AG10803 (cell line): Measurements from ENCODE around the gene GTSF1L.
"Not testable (repeated sequence)": the region's sequence is repeated elsewhere in the genome, so short reads cannot be mapped to it uniquely, and the experiment has no call there.

Source experiments
- DNase-seq: peaks from one replicate; pipeline ENCODE4 v3.0.0; 2010; ENCODE audit warnings: low read depth
- H3K4me3 ChIP-seq: 2 replicates; pipeline ENCODE4 v1.5.1; 2011; ENCODE audit warnings: mild to moderate bottlenecking, low read length, control low read depth
- TF ChIP-seq, protein P1 (sequence below): conservative IDR thresholded peaks from 2 replicates; pipeline ENCODE4 v1.5.1; 2011; ENCODE audit warnings: mild to moderate bottlenecking, low read length, control low read depth, inconsistent platforms

GTSF1L gene

DNA sequence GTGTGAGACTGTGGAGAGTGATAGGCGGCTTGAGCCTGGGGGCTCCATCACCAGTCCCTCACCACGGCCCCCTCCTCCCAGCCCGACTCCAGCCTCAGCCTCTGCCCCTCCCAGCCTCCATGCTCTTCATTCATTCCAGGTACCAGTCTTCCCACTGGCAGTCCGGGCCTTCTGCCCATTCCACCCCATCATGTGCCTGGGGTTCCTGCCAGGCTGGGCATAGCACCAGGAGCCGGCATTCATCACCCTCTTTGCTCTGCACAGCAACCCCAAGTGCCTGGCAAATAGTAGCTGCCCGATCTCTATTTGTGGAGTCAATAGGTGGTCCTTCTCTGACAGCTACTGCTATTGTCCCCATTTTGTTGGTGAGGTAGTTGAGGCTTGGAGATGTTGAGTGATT, 39.6 kb upstream of the GTSF1L start:
- TF ChIP-seq, protein P1, sequence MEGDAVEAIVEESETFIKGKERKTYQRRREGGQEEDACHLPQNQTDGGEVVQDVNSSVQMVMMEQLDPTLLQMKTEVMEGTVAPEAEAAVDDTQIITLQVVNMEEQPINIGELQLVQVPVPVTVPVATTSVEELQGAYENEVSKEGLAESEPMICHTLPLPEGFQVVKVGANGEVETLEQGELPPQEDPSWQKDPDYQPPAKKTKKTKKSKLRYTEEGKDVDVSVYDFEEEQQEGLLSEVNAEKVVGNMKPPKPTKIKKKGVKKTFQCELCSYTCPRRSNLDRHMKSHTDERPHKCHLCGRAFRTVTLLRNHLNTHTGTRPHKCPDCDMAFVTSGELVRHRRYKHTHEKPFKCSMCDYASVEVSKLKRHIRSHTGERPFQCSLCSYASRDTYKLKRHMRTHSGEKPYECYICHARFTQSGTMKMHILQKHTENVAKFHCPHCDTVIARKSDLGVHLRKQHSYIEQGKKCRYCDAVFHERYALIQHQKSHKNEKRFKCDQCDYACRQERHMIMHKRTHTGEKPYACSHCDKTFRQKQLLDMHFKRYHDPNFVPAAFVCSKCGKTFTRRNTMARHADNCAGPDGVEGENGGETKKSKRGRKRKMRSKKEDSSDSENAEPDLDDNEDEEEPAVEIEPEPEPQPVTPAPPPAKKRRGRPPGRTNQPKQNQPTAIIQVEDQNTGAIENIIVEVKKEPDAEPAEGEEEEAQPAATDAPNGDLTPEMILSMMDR = no peak
- DNase-seq = no peak
- H3K4me3 ChIP-seq = no peak overlapping the region

DNA sequence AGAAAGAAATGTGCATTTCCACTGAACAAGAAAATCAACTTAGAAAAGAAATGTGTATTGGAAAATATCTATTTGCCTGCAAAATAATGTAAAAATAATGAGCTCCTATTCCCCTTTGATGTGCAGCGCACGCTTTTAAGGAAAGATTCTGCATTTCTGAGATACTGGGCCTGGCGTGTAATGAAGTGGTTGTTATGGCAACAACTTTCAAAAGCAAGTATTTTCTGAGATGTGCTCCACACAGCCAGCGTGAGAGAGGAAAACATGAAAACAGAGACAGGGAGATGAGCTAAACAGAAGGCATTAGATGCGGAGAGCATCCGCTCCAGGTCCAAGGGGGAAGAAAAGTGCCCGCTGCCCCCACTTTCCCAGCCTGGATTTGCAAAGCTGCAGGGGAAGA, 39.1 kb upstream of the GTSF1L start:
- TF ChIP-seq, protein P1 = no peak
- no peak for DNase-seq

DNA sequence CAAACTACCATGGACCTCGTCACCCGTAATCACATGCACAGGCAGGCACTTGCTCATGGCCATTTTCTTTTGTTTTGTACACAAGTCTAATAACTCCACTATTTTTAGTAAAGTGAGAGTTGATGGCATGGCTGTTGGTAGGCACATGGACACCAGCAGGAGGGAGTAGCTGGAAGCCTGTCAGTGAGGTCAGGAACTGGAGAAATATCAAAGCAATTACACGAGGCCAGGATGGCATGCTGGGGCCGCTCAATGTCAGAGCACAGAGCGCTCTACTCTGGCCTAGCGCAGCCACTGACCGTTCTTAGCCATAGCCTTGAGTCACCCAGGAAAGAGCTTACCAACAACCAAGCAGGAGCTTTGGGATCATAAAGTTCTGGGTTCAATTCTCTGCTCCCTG, 36.1 kb upstream of the GTSF1L start:
- TF ChIP-seq, protein P1 = no peak
- DNase-seq = no peak

More for the DNA sequence above, 39.1 kb upstream of the GTSF1L start:
- H3K4me3 ChIP-seq = no peak overlapping the region

DNA sequence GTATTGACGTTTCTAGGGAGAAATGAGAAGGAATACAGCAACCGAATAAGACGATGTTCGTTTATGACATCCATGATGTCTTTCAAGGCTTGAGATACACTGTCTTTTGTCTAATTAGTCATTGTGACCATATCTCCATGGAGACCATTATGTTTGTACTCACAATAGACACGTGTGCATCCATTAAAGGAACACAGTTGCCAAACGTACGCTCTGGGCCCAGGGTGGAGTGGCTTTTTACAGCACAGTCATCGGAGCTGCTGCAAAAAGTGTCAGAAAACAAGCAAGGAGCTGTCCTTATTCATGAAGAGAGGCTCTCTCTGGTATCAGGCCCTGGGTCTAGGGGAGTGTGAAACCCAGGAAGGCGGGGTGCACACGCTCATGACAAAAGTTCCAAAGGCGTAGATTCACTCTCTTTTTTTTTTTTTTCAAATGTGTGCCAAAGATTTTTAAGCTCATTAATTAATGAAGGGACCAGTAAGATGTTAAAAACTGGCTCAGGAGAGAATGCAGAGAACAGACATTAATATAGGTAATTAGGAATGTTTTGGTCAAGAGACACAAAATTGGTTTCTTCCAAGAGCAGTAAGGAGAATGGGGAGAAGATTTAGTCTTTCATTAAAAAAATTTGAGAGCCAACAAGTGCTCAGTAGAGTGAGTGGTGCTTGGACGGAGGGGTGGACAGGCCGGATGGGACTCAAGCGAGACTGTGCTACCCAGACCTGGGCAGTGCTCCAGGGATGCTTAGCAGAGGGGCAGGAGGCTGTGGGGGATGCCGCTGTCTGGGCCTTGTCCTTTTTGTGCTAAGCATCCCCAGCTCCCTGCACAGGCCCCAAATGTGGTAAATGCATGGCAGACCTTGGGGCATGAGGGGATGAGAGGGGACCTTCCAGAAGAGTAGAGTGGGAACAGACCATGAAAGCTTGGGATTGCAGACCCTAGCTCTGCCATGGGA, 34.9 kb upstream of the GTSF1L start:
- no peak overlapping the region for H3K4me3 ChIP-seq
- DNase-seq = peak; percentile 51
- TF ChIP-seq, protein P1 = no peak

More for the DNA sequence above, 36.1 kb upstream of the GTSF1L start:
- H3K4me3 ChIP-seq = no peak overlapping the region

DNA sequence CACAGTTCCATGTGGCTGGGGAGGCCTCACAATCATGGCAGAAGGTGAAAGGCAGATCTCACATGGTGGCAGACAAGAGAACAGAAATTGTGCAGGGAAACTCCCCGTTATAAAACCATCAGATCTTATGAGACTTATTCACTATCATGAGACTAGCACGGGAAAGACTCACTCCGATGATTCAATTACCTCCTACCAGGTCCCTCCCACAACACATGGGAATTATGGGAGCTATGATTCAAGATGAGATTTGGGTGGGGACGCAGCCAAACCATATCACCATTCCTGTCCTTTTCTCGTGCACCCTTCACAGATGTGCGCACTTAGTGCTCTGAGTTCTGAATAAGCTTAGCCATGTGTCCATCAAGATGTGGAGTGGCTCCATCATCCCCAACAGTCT, 31.1 kb upstream of the GTSF1L start:
- H3K4me3 ChIP-seq, DNase-seq: not testable (repeated sequence)

DNA sequence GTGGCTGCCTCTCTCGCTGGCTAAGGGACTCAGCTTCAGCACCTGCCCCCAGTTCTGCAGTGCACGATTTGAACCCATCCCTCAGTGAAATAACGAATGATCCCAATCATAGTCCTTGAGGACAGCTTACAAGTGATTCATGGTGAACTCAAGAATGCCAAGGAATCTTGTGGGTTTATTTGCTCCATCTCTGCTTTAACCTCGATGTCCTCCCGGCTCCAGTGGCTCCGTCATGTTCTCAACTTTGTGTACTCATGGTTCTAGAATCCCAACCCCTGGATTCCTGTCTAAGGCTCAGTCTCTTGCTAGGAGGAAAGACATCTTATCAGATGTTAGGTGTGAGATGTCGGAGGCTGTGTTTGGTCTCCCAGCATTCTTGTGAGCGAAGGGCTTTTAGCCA, 29.0 kb upstream of the GTSF1L start:
- DNase-seq = peak; percentile 81
- no peak overlapping the region for H3K4me3 ChIP-seq
- TF ChIP-seq, protein P1 = no peak

DNA sequence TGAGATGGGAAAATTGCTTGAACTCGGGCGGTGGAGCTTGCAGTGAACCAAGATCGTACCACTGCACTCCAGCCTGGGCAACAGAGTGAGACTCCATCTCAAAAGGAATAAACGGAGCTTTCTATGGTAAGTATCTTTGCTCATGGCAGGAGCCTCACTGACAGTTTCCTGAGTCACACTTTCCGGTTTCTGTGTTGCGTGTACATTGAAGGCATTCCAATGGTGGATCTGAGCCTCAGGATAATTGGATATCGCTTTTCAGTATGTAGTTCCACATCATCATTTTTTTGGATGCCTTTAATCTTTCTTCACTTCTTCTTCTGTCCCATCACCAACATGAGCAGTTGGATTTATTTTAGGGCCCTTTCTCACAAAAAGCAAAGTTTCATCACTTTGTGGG, 28.6 kb upstream of the GTSF1L start:
- H3K4me3 ChIP-seq = no peak overlapping the region
- TF ChIP-seq, protein P1 = no peak
- peak; percentile 79 for DNase-seq
